HFFc6 (cell line): ENCODE data around the gene GRK3. TPM values are rescaled to one million over a fixed set of nuclear protein-coding genes. Genes with fewer than 3 reads are reported as not detected.

Experiments
- DNase-seq: peaks from one replicate; pipeline ENCODE4 v3.0.0-alpha.2; 2018
- H3K27ac Mint-ChIP-seq: 2 replicates; pipeline ENCODE4 v1.8.0; 2020; ENCODE audit warnings: mild to moderate bottlenecking, mixed read lengths
- H3K27me3 Mint-ChIP-seq: 2 replicates; pipeline ENCODE4 v1.8.0; 2021; ENCODE audit warnings: mild to moderate bottlenecking, moderate library complexity, mixed read lengths; ENCODE audit not compliant: insufficient read depth
- H3K36me3 Mint-ChIP-seq: 2 replicates; pipeline ENCODE4 v1.8.0; 2021; ENCODE audit warnings: low read depth, mixed read lengths
- H3K4me1 Mint-ChIP-seq: 2 replicates; pipeline ENCODE4 v1.8.0; 2020; ENCODE audit warnings: low read depth, mixed read lengths
- H3K4me3 Mint-ChIP-seq: 2 replicates; pipeline ENCODE4 v1.8.0; 2020; ENCODE audit warnings: mild to moderate bottlenecking, moderate library complexity, mixed read lengths
- H3K9me3 Mint-ChIP-seq: 2 replicates; pipeline ENCODE4 v1.8.0; 2020; ENCODE audit warnings: mild to moderate bottlenecking, mixed read lengths
- total RNA-seq, 6 experiments: library from RNA; stranded (reverse); fragmentation: NEBNext Ultra II Directional; extraction: Animal tissue kit (Norgen Biotek cat#: 25700); gene quantifications; 2 replicates in 1 of 6; 3 replicates in 5 of 6; pipeline ENCODE4 v1.2.3, GENCODE V29; 2021
- TF ChIP-seq, protein P1 (sequence below): fragments of 200-600 bp; sonication (generic); IDR thresholded peaks from 2 replicates; pipeline ENCODE4 v1.5.0; 2021; ENCODE audit warnings: antibody characterized with exemption, mild to moderate bottlenecking

Gene GRK3
- total RNA-seq, 6 experiments from 2014 or later = 0.05 TPM; not detected in 5

DNA sequence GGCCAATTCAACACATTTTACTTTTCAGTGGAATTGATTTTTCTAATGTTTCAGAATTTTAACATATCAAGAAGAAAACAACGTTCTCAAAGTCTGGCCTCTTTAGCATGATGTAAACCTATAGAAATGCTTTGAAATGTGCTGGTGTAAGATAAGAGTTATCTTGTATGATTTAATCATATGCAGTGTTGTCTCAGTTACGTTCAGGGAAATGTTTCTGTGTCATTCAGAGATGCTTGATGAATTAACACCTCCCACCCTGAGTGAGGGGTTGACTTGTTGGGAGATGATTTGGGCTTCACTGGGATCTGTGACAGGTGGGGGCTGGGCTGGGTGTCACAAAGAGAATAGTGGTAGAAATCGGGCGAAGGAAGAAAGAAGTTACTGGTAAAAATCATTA, 161.8 kb downstream of the GRK3 start:
- H3K36me3 Mint-ChIP-seq = no peaks in the 10 kb centered on the region
- TF ChIP-seq, protein P1, sequence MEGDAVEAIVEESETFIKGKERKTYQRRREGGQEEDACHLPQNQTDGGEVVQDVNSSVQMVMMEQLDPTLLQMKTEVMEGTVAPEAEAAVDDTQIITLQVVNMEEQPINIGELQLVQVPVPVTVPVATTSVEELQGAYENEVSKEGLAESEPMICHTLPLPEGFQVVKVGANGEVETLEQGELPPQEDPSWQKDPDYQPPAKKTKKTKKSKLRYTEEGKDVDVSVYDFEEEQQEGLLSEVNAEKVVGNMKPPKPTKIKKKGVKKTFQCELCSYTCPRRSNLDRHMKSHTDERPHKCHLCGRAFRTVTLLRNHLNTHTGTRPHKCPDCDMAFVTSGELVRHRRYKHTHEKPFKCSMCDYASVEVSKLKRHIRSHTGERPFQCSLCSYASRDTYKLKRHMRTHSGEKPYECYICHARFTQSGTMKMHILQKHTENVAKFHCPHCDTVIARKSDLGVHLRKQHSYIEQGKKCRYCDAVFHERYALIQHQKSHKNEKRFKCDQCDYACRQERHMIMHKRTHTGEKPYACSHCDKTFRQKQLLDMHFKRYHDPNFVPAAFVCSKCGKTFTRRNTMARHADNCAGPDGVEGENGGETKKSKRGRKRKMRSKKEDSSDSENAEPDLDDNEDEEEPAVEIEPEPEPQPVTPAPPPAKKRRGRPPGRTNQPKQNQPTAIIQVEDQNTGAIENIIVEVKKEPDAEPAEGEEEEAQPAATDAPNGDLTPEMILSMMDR = no peak
- H3K27ac Mint-ChIP-seq = no peak overlapping the region
- DNase-seq = no peak
- no peaks in the 10 kb centered on the region for H3K27me3 Mint-ChIP-seq
- H3K4me1 Mint-ChIP-seq = no peaks in the 10 kb centered on the region
- peaks cover 30% of the 10 kb centered on the region for H3K9me3 Mint-ChIP-seq
- no peak overlapping the region for H3K4me3 Mint-ChIP-seq

GRCh38 chr22:25728071-25728470, 163.6 kb downstream of the GRK3 start:
- H3K9me3 Mint-ChIP-seq = peaks cover 36% of the 10 kb centered on the region
- no peak overlapping the region for H3K27ac Mint-ChIP-seq
- TF ChIP-seq, protein P1 = no peak
- no peak overlapping the region for H3K4me3 Mint-ChIP-seq
- DNase-seq = no peak
- H3K27me3 Mint-ChIP-seq = peaks cover 2% of the 10 kb centered on the region; the same call in 1 of the 2 replicates
- H3K4me1 Mint-ChIP-seq = no peaks in the 10 kb centered on the region
- no peaks in the 10 kb centered on the region for H3K36me3 Mint-ChIP-seq

GRCh38 chr22:25729016-25729995, 164.8 kb downstream of the GRK3 start:
- Mint-ChIP-seq H3K9me3 (peaks cover 38% of the 10 kb centered on the region), H3K27ac (no peak overlapping the region), H3K4me1 (no peaks in the 10 kb centered on the region), H3K27me3 (peaks cover 2% of the 10 kb centered on the region; the same call in 1 of the 2 replicates), H3K4me3 (no peak overlapping the region), H3K36me3 (no peaks in the 10 kb centered on the region; the same call in 1 of the 2 replicates)
- no peak for DNase-seq
- TF ChIP-seq, protein P1 = no peak

DNA sequence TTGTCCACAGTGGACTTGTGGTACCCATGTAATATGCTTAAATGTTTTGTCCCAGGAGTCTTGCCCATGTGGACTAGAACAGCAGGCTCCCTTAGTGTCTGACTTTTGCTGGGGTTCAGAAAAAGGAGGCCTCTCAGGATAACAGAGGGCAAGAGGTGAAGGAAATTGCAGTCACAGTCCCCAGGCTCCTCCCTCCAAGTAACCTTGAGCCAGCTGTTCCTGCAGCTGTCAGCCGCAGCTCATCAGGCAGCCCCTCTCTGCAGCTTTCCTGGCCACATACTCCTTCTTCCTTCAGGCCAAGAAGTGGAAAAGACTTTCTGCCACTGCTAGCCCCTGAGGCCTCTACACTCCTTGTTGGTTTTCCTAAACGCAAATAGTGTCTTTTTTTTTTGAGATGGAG, 171.2 kb downstream of the GRK3 start:
- Mint-ChIP-seq H3K4me1 (no peaks in the 10 kb centered on the region), H3K27me3 (peaks cover 2% of the 10 kb centered on the region; the same call in 1 of the 2 replicates), H3K36me3 (no peaks in the 10 kb centered on the region; the same call in 1 of the 2 replicates), H3K9me3 (peaks cover 39% of the 10 kb centered on the region), H3K4me3 (no peak overlapping the region), H3K27ac (no peak overlapping the region)
- TF ChIP-seq, protein P1 = no peak
- no peak for DNase-seq

DNA sequence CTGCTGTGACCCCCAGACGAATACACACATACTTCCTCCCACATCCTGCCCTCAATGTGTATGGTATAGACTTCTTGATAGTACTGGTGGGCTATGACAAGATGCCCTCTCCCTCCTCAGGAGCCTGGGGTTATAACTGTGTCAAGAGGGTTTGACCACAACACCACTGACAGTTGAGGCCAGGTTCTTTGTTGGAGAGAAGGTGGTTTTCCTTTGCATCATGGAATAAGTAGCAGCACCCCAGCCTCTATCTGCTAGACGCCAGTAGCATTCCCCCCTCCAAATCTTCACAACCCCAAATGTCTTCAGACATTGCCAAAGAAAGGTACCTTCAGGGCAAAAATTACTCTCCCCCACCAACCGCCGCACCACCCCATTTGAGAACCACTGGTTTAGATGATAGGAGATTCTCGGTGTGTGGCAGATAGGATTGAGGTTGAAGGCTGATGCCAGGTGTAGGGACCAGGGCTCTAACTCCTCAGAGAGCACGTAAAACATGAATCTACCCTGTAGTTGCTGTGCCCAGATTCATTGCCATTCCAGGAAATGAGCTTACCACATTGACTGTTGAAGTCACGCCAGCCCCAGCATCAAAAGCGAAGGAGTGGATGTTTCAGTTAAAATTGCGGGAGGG, 172.0 kb downstream of the GRK3 start:
- TF ChIP-seq, protein P1 = no peak
- Mint-ChIP-seq H3K27ac (no peak overlapping the region), H3K4me3 (no peak overlapping the region), H3K27me3 (peaks cover 2% of the 10 kb centered on the region; the same call in 1 of the 2 replicates), H3K36me3 (no peaks in the 10 kb centered on the region; the same call in 1 of the 2 replicates), H3K4me1 (no peaks in the 10 kb centered on the region), H3K9me3 (peaks cover 42% of the 10 kb centered on the region)
- DNase-seq = no peak
